ENCODE data around the gene PSMD13.
"Not testable (repeated sequence)": the region's sequence is repeated elsewhere in the genome, so short reads cannot be mapped to it uniquely, and the experiment has no call there.

Gene PSMD13

DNA sequence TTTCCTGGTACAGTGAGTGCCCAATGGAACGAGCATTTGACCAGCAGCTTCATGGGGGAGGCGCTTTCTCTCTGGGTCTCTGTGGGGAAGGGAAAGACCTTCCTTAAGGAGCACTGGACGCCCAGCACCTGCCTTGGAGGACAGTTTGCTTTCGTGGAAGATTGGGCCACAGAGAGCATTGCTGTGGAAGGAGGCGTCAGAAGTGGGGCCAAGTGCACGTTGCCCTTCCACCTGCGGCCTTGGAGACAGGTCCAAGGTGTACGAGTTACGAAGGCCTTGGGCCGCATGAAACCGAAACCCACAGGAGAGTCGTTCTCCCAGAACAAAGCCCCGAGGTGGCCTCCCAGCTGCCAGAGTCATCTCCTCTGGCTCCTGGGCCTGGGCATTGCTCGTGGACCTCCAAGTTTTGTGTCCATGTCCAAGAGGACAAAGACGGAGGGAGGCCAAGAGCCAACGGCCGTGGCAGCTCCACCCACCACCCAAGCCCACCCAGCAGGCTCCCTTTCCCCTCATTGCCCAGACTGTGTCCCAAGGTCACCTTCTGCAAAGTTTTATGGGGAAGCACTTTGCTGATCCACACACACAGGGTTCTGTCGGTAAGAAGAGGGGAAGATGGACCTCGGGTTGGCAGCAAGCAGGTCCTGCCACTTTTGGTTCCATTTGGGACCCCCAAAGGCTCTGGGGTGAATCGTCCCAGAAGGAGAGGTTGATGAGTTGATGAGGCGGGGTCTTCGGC lies 35.6 kb downstream of the PSMD13 start:
- DNase-seq (ENCODE audit: low read depth in 2 of 2): no peak

DNA sequence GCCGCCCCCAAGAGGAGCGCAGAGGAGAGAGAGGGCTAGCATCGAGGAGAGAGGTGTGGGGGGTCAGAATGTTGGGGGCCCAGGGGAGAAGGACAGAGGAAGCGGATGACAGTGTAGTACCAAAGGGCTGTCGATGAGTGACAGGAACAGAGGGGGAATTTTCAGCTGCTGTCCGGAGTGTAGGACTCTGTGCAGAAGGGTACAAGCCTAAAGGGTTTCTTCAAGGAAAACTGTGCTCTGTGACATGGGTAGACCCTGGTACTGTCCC lies 36.1 kb downstream of the PSMD13 start:
- no peak for DNase-seq (ENCODE audit: low read depth in 2 of 2)

DNA sequence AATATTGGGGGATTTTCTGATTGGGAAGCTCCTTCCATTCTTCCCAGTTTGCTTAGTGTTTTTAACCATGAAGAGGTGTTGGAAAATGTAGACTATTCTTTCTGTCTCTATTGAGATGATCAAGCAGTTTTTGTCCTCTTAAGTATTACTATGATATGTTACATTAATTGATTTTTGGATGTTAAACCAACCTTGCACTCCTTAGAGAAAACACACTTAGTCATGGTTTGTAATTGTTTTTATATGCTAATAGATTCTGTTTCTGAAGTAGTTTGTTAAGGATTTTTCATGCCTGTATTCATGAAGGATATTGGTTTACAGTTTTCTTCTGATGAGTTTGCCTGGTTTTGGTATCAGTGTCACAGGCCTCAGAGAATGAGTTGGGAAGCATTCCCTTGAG lies 39.4 kb downstream of the PSMD13 start:
- DNase-seq (ENCODE audit: low read depth in 2 of 2): no peak

GRCh38 chr11:278001-278951 lies 41.5 kb downstream of the PSMD13 start, which contains the start of gene NLRP6:
Gene NLRP6, plus strand, starts transcription at chr11:278407. Its CDS starts 163 bp downstream, at chr11:278570.
- DNase-seq (ENCODE audit: low read depth in 2 of 2): no peak

DNA sequence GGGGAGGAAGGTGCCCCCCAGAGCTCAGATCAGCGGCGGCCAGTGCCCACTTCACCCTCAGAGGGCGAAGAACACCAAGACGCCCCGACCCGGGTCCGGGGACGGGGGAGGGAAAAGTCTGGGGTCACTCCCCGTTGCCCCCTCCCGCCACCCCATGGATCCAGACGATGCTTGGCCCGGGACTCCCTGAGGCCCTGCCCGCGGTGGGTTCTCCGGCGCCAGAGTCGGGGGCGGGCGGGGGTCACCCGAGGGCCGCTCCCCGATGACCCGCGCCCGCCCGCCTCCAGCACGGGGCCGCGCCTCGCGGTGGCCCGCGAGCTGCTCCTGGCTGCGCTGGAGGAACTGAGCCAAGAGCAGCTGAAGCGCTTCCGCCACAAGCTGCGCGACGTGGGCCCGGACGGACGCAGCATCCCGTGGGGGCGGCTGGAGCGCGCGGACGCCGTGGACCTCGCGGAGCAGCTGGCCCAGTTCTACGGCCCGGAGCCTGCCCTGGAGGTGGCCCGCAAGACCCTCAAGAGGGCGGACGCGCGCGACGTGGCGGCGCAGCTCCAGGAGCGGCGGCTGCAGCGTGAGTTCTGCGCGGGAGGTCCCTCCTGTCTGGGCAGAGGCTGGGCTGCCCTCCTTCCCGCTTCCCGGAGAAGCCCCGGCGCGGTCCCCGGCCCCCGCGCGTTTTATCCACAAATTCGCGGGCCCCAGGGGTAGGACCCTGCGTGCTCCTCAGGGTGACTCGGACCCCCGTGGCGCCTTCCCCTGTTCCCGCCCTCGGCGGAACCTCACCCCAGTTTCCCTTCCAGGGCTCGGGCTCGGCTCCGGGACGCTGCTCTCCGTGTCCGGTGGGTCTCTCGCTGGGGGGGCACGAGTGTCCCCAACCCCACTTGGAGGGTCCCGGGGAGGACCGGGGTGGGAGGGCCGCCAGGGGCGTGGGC lies 42.5 kb downstream of the PSMD13 start:
- DNase-seq (ENCODE audit: low read depth in 2 of 2): no peak

- no peak for DNase-seq (ENCODE audit: low read depth in 2 of 2)
Measured at GRCh38 chr11:279966-280705, 43.4 kb downstream of the PSMD13 start.

DNA sequence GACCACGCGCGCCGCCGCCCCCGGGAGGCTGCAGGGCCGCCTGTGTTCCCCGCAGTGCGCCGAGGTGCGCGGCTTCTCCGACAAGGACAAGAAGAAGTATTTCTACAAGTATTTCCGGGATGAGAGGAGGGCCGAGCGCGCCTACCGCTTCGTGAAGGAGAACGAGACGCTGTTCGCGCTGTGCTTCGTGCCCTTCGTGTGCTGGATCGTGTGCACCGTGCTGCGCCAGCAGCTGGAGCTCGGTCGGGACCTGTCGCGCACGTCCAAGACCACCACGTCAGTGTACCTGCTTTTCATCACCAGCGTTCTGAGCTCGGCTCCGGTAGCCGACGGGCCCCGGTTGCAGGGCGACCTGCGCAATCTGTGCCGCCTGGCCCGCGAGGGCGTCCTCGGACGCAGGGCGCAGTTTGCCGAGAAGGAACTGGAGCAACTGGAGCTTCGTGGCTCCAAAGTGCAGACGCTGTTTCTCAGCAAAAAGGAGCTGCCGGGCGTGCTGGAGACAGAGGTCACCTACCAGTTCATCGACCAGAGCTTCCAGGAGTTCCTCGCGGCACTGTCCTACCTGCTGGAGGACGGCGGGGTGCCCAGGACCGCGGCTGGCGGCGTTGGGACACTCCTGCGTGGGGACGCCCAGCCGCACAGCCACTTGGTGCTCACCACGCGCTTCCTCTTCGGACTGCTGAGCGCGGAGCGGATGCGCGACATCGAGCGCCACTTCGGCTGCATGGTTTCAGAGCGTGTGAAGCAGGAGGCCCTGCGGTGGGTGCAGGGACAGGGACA lies 44.1 kb downstream of the PSMD13 start:
- DNase-seq (ENCODE audit: low read depth in 2 of 2): no peak

- no peak for DNase-seq (ENCODE audit: low read depth in 2 of 2)
Measured at GRCh38 chr11:281486-282161, 44.8 kb downstream of the PSMD13 start.

DNA sequence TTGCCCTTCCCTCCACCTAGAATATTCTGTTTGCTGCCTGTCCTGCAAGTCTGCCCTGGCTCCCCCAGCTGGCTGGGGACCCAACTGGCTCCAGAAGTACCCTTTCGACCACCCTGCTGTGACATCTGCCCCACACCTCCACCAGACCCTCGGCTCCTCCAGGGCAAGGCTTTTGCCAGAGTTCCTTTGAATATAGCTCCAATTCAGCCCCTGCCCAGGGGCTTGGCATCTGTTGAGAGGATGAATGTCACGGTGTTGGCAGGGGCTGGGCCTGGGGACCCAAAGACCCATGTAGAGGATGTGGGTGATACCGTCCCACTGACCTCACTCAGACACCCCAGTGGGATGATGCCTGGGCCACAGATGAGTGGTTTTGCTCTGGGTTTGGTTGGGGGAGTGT lies 45.4 kb downstream of the PSMD13 start:
- no peak for DNase-seq (ENCODE audit: low read depth in 2 of 2)

DNA sequence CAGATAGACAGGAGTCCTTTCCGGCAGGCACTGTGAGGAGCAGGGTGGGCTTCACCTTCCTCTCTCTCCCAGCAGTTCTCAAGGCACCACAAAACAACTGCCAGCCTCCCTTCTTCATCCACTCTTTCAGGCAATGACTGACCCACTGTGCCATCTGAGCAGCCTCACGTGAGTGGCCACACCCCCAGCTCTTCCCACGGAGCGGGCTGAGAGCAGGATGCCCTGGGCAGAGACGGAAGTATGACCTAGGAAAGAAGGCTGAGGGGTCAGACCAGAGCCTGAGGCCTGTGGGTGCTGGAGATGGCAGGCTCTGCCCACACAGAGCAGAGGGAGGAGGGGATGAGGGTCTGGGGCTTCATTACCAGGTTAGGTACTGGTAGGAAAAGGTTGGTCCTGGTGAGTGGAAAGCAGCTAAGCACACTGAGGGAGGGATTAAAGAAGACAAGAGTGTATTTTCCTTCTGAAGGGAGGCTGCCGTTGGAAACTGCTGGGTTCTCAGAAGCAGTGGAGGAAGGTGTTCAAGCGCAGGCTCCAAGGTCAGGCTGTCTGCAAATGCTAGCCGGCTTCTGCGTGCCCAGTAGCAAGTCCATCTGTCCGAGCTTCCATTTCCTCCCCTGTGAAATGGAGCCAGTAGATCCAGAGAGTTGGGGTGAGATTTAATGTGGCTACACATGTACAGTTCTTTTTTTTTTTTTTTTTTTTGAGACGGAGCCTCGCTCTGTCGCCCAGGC lies 46.0 kb downstream of the PSMD13 start:
- DNase-seq (ENCODE audit: low read depth in 2 of 2): no peak

- DNase-seq (ENCODE audit: low read depth in 2 of 2): no peak
Measured at GRCh38 chr11:283405-284104, 46.8 kb downstream of the PSMD13 start.

- no peak for DNase-seq (ENCODE audit: low read depth in 2 of 2)
Measured at GRCh38 chr11:284105-285020, 47.6 kb downstream of the PSMD13 start.

DNA sequence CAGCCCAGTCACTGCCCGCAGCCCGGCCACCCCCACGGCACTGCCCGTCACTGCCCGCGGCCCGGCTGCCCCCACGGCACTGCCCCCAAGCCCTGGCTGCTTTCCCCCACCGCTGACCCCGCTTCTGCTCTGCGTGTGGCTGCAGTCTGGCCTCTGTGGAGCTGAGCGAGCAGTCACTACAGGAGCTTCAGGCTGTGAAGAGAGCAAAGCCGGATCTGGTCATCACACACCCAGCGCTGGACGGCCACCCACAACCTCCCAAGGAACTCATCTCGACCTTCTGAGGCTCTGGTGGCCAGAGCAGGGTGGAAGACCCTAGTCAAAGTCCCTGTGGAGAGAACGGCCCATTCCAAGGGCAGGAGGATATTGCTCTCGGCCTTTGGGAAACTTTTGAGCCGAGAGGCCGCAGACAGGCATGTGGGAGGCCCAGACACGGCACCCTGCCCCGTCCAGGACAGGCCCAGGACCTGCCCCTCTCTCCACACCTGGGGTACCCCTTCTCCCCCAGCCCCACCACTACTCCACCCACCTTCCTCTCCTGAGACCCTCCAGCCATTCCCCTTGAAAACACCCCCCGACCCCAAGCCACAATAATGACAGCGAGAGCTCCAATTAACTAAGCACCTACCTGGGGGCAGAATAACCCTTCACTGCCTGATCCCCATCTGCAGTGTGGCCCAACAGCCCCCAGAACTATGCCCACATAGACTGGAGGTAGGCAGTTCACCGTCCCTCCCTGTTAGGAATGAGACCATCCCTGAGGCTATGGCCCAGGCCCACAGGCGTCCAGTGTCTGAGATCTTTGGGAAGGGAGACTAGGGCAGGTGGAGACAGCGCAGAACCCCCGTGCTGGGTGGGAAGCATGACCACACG lies 48.5 kb downstream of the PSMD13 start:
- no peak for DNase-seq (ENCODE audit: low read depth in 2 of 2)

DNA sequence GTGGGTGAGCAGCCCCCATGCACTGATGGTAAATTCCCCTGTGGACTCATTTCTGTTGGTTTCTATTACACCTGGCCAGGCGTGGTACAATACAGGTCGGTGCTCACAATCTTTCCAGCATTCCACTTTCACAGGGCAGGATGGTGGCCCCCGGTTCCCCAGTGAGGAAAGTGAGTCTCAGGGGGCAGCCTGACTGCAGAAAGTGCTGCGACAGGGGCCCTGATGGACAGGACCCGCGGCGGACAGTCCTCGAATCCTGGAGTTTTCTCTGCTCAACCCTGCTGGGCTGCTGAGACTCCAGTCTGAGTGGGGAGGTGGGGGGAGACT lies 49.1 kb downstream of the PSMD13 start:
- no peak for DNase-seq (ENCODE audit: low read depth in 2 of 2)

DNA sequence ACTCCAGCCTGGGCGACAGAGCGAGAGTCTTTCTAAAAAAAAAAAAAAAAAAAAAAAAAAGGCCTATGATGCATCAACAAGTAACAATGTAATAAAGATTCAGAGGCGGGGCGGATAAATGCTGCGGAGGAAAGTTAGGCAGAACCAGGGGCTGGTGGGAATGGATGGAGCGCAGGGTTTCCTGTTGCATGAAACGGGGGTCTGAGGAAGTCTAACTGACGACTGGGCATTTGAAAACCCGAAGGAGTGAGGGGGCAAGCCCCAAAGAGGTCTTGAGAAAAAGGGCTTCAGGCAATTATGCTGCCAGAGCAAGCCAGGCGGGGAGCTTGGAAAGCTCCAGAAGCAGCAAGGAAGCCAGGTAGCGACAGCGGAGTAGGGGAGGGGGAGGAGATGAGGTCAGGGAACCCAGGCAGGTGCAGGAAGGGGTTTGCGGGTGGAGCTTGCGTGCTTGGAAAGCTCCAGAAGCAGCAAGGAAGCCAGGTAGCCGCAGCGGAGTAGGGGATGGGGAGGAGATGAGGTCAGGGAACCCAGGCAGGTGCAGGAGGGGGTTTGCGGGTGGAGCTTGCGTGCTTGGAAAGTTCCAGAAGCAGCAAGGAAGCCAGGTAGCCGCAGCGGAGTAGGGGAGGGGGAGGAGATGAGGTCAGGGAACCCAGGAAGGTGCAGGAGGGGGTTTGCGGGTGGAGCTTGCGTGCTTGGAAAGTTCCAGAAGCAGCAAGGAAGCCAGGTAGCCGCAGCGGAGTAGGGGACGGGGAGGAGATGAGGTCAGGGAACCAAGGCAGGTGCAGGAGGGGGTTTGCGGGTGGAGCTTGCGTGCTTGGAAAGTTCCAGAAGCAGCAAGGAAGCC lies 50.4 kb downstream of the PSMD13 start:
- not testable (repeated sequence) for DNase-seq (ENCODE audit: low read depth in 2 of 2)

Measured in stimulated activated CD8-positive, alpha-beta memory T cell treated with anti-CD3 and anti-CD28 coated beads, Interleukin-2, amount 100 ng/mL, for 48 hours (primary cell).